Panc1 (cell line): ENCODE results near the gene EIF5A. TPM values are rescaled to one million over a fixed set of nuclear protein-coding genes. Genes with fewer than 3 reads are reported as not detected.

Source experiments
- ATAC-seq: fragments of 200-7000 bp; cut with Tn5 transposase; 2 replicates; pipeline ENCODE4 v1.9.1; 2020; ENCODE audit warnings: mild to moderate bottlenecking, moderate library complexity
- BruUV-seq: library from RNA; stranded (reverse); fragments of 400-500 nt; replicated peaks from 2 replicates; lab custom pipeline; 2021; lab: Mats Ljungman, UMichigan
- CTCF ChIA-PET: fragments of 300-600 bp; sonication (Branson Sonifier 250); formaldehyde crosslinking; loops from one replicate; lab custom pipeline; 2022; ENCODE audit warnings: antibody characterized with exemption; lab: Charles Lee
- POLR2A ChIA-PET: fragments of 300-600 bp; sonication (Branson Sonifier 250); formaldehyde crosslinking; loops from one replicate; lab custom pipeline; 2022; ENCODE audit warnings: antibody characterized with exemption; lab: Charles Lee
- DNase-seq: peaks from one replicate; pipeline ENCODE4 v3.0.0-alpha.2; 2010; ENCODE audit warnings: low read depth, low spot score
- H3K27ac ChIP-seq: 2 replicates; pipeline ENCODE4 v1.5.1; 2011; ENCODE audit warnings: mild to moderate bottlenecking, low read length, inconsistent platforms
- H3K27me3 ChIP-seq: fragments of 200-500 bp; sonication (Bioruptor generic); 2 replicates; pipeline ENCODE4 v1.6.0; 2014; ENCODE audit warnings: low read length, inconsistent platforms; ENCODE audit not compliant: control insufficient read depth, insufficient read depth
- H3K36me3 ChIP-seq: fragments of 200-500 bp; sonication (Bioruptor generic); 2 replicates; pipeline ENCODE4 v1.5.1; 2014; ENCODE audit warnings: inconsistent platforms, mild to moderate bottlenecking, low read length, moderate library complexity; ENCODE audit not compliant: control insufficient read depth, insufficient read depth
- H3K4me1 ChIP-seq: 2 replicates; pipeline ENCODE4 v1.5.1; 2011; ENCODE audit warnings: inconsistent platforms, mild to moderate bottlenecking, low read length, moderate library complexity; ENCODE audit not compliant: control insufficient read depth, insufficient read depth
- H3K4me3 ChIP-seq, 2 experiments: 2 replicates each; pipeline ENCODE4 v1.5.1; 2011 to 2012; ENCODE audit warnings: low read depth in 2 of 2, low read length in 2 of 2, mild to moderate bottlenecking in 2 of 2, inconsistent platforms in 1 of 2, moderate library complexity in 1 of 2
- H3K9me3 ChIP-seq: fragments of 200-500 bp; sonication (Bioruptor generic); 2 replicates; pipeline ENCODE4 v1.5.1; 2014; ENCODE audit warnings: low read depth, mild to moderate bottlenecking, inconsistent platforms, low read length, moderate library complexity; ENCODE audit not compliant: control insufficient read depth, insufficient read depth
- POLR2AphosphoS5 ChIP-seq: IDR thresholded peaks from 2 replicates; pipeline ENCODE4 v1.6.1; 2012; ENCODE audit warnings: mild to moderate bottlenecking, low read depth, low read length, moderate library complexity
- REST ChIP-seq, 2 experiments: IDR thresholded peaks; 2 replicates each; pipeline ENCODE4 v1.6.1; 2011 to 2012; ENCODE audit warnings: low read depth in 2 of 2, control low read depth in 1 of 2, low read length in 1 of 2, mild to moderate bottlenecking in 1 of 2, moderate library complexity in 1 of 2; ENCODE audit not compliant: insufficient read depth in 1 of 2
- SIN3A ChIP-seq: IDR thresholded peaks from 2 replicates; pipeline ENCODE4 v1.6.1; 2012; ENCODE audit warnings: low read depth, mild to moderate bottlenecking, low read length, moderate library complexity, borderline replicate concordance; ENCODE audit not compliant: insufficient read depth
- TCF7L2 ChIP-seq: IDR thresholded peaks from 2 replicates; pipeline ENCODE4 v1.6.1; 2011; ENCODE audit warnings: mild to moderate bottlenecking, low read depth, low read length, inconsistent platforms
- in situ Hi-C: cut with HindIII; loops from 2 replicates; pipeline ENCODE4 v1.10.0; 2016; ENCODE audit warnings: low sequenced_read_pairs, low pct_unique_long_range_greater_than_20kb
- intact Hi-C: fragments of 100-400 bp; cut with micrococcal nuclease; formaldehyde crosslinking; loops from one replicate; pipeline ENCODE4 v1.10.0; 2022; ENCODE audit not compliant: unreplicated experiment
- total RNA-seq: library from RNA; stranded (reverse); gene quantifications from one replicate; pipeline ENCODE4 v1.2.1, GENCODE V29; 2021; ENCODE audit not compliant: unreplicated experiment
- TF ChIP-seq, protein P1 (sequence below): fragments of 450-650 bp; IDR thresholded peaks from 2 replicates; pipeline ENCODE4 v1.5.1; 2017; ENCODE audit warnings: mild to moderate bottlenecking

EIF5A gene
- total RNA-seq, 1 experiment from 2014 or later = 728 TPM

- no TSS peak for BruUV-seq
- ATAC-seq (no peak), DNase-seq (no peak)
- intact Hi-C loops (no loop called here), in situ Hi-C loops (no loop called here)
- Histone ChIP-seq H3K27me3 (no peaks in the 10 kb centered on the region), H3K9me3 (no peaks in the 10 kb centered on the region), H3K4me3 (no peak overlapping the region), H3K4me1 (peaks cover 7% of the 10 kb centered on the region; the same call in 1 of the 2 replicates), H3K36me3 (no peaks in the 10 kb centered on the region; the same call in 1 of the 2 replicates), H3K27ac (no peak overlapping the region)
- ChIA-PET CTCF (interaction anchor here (0.6 kb wide), 1 partner anchor 9 kb away, joined by 9 read pairs; no protein-coding TSS in a partner anchor), POLR2A (no interaction called here)
- no peak for TF ChIP-seq POLR2AphosphoS5
- no peak for TF ChIP-seq SIN3A
- TF ChIP-seq, protein P1, sequence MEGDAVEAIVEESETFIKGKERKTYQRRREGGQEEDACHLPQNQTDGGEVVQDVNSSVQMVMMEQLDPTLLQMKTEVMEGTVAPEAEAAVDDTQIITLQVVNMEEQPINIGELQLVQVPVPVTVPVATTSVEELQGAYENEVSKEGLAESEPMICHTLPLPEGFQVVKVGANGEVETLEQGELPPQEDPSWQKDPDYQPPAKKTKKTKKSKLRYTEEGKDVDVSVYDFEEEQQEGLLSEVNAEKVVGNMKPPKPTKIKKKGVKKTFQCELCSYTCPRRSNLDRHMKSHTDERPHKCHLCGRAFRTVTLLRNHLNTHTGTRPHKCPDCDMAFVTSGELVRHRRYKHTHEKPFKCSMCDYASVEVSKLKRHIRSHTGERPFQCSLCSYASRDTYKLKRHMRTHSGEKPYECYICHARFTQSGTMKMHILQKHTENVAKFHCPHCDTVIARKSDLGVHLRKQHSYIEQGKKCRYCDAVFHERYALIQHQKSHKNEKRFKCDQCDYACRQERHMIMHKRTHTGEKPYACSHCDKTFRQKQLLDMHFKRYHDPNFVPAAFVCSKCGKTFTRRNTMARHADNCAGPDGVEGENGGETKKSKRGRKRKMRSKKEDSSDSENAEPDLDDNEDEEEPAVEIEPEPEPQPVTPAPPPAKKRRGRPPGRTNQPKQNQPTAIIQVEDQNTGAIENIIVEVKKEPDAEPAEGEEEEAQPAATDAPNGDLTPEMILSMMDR = no peak
- no peak for TF ChIP-seq TCF7L2
- no peak for TF ChIP-seq REST (IDR thresholded peaks at IDR 0.05; ENCODE audit: insufficient read depth in 1 of 2, low read depth in 2 of 2, low read length in 1 of 2)
Observed at GRCh38 chr17:7347630-7348477, 40.4 kb downstream of the EIF5A start.

DNA sequence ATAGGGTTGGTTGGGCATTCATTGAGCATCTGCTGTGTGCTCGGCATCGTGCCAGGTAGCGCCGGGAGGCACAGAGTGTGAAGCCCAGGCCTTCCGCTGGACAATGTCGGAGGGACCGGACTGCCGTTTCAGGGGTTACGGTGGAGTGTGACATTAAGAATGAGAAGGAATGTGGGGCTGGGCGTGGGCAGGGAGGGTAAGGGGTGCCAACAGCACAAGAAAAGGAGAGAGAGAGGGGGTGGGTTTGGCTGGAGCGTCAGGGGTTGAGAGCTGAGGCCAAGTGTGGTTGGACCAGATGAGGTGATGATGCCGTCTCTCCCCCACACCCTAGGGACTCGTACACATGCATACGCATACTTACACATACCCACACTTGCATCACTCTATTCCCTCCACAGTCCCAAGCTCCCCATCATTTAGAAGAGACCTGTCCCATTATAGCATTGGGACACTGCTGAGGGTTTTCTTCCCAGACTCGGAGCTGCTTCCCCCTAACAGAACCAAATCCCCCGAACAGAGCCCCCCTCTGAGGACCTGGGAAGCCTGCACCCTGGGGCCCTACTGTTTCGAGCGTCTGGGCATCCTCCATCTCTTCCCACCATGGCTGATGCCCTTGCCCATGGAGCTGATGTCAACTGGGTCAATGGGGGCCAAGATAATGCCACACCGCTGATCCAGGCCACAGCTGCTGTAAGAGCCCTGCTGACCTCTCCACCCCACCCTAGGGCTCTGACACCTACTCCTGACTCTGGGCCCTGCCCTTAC is 41.2 kb downstream of the EIF5A start:
- no peaks in the 10 kb centered on the region for H3K27me3 ChIP-seq
- ChIA-PET CTCF (no interaction called here), POLR2A (no interaction called here)
- ATAC-seq = no peak
- intact Hi-C loops (no loop called here), in situ Hi-C loops (no loop called here)
- TF ChIP-seq TCF7L2 (no peak), SIN3A (no peak), REST (IDR thresholded peaks at IDR 0.05; ENCODE audit: insufficient read depth in 1 of 2, low read depth in 2 of 2, low read length in 1 of 2) (no peak), POLR2AphosphoS5 (no peak)
- TF ChIP-seq, protein P1 = no peak
- H3K9me3 ChIP-seq = no peaks in the 10 kb centered on the region
- no peak for DNase-seq
- BruUV-seq = no TSS peak
- no peak overlapping the region for H3K4me3 ChIP-seq
- H3K36me3 ChIP-seq = no peaks in the 10 kb centered on the region; the same call in 1 of the 2 replicates
- no peak overlapping the region for H3K27ac ChIP-seq
- H3K4me1 ChIP-seq = peaks cover 9% of the 10 kb centered on the region
